Hepatic stellate cell (primary cell): ENCODE results near the gene DNAJB13.

Experiments
- DNase-seq: peaks from one replicate; pipeline ENCODE4 v3.0.0; 2011; ENCODE audit warnings: low spot score

The DNAJB13 gene

DNA sequence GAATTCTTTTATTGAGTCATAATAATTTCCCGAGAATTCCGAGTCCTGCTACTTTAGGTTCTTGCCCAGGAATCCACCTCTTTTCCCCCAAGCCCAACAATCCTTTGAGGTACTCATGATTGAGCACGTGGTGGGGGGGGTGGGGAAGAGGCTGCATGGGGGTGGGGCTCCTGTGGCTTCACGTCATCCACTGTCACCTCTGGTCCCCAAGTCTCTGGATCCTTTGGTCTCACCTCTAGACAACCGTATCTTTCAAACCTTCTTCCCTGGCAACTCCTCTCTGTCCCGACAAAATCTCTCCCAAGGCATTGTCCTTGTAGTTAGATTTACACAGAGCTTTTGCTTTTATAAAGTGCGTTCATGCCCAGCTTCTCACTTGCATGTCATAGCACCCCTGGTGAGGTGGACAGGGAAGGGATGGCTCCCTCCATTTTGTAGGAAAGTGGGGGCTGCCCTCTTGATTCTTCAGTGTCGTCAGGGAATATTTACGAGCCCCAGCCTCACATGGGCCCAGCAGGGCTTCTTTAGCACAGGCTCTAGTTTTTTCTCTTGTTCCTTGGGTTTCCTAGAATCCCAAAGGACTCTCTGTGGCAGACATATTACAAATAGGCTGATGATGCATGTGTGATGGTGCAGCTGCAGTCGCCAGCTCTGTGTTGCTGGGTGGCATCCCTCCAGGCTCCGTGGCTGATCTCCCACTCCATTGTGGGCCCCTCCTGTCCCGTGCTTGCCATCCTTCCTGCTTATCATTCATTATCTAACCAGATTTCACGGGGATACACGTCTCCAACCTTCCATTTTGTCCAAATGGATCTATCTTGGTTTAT, 49.7 kb downstream of the DNAJB13 start:
- no peak for DNase-seq

DNA sequence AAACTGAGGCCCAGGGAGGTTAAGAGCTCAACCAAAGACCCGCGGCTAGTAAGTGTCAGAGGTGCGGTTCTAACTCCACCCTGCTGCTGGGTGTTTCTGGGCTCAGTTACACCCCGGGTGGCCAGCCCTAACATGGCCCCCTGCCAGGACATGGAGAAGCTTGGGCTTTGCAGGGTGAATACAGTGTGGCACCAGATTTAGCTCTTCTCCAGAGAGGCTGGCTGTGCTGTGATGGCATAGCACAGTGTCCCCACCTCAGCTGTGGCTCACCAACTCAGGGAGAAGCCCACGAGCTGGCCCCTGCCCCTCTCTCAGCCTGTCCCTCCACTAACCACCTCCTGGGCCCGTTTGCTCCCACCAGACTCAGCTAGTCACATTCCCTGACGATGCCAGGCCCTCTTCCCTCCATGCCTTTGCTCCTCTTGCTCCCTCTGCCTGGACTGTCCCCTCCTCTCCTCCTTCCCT, 51.0 kb downstream of the DNAJB13 start:
- no peak for DNase-seq

DNA sequence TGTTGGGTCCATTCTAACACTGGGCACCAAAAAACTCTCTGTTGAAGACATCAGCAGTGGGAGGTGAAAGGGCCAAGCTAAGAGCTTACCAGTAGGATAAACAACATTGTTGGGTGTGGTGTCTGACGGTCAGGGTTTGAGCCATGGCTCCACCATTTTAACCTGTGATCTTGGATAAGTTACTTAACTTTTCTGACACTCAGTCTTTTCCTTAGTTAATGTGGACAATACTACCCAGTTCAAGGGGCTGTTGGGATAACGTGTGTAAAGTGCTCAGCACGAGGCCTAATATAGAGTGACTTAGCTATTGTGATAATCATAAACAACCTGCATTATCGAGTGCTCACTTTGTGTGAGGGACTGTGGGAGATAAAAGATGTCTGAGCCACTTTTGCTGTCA, 52.0 kb downstream of the DNAJB13 start:
- DNase-seq = no peak

DNA sequence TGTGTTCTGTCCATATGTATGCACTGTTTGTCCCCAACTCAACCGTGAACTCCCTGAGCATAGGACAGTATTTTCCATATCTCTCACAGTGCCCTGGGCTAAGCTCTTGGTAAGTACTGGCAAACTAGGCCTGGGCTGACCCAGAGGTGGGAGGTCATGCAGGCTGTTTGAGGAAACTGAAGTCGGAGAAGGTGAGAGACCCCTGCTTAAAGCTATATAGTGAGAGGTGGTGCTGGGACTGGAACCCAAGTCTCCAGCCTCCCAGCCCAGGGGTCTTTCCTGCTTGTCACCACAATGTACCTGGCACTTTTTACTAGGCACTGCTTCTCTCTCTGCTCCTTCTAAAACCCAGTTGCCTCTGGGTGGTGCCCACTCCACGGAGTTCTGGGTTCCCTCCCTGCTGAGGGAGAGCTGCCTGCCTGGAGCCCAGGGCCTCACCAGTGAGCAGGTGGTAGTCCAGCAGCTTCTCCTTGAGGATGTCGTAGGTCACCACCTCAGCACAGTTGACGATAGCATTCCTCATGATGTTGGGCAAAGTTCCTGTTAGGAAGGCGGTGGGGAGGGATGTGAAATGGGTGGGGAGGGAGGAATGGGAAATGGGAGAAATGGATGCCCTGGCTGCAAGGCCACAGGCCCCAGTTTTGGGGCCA, 53.3 kb downstream of the DNAJB13 start:
- DNase-seq = no peak

DNA sequence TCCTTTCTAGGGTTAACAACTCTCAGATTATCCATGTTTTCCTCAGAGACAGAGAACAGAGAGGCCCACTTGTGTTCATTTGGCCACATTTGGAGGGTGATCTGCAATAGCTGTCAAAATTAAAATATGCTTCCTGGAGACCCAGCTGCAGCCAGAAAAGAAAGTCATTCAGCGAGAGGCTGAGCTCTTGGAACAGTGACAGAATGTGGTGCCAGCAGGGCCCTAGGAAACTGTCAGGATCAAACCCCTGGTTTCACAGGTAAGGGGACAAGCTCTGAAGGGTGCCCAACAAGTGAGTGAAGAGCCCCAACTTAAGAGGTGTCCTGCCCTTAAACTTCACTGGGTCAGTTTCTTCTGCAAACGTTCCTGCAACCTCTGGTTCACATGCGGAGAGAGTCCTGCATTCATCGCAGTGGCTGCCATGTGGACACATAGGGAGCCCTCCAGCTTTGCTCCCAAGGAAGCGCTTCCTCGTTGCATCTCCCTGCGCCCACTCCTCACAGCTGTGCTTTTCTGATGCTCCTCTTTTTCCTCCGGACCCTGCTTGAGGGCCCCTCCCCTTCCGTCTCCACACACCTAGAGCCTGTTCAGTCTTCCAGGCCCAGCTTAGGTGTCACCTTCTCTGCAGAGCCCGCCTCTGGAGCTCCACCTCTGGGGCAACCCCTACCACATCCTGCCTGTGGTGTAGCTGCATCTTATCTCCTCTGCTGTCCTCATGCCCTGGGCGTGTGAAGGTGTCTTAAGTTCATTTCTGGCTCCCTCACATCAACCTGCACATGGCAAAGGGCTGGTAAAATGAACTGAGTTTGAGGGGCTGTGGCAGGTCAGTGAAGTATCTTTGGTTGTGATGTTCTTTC, 54.2 kb downstream of the DNAJB13 start:
- no peak for DNase-seq

- no peak for DNase-seq
These were observed 55.1 kb downstream of the DNAJB13 start for GRCh38 chr11:74005721-74006517.

DNA sequence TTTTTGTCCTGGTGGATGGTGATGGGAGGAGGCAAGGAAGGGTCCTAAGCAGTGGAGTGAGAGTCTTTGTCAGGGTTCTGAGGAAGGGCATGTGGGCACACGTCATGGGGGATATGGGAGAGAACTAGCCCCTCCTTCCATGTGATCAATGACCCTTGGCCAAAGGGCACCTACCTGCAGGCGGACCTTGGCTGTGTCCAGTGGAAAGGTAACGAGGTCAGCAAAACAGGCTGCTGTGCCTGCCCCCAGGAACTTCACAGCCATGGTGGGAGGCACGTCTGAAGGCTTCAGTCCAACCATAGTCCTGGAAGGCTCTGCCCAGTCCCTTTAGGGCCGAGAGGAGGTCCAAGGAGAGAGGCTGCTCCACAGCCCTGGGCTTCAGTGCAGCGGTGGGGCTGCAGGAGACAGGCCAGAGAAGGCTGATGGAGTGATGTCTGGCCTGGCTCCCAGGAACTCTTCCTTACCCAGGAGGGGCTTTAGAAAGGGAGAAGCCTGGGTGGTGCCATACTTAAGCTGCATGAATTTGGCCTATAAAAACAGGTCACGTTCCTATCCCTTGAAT, 56.0 kb downstream of the DNAJB13 start:
- no peak for DNase-seq

DNA sequence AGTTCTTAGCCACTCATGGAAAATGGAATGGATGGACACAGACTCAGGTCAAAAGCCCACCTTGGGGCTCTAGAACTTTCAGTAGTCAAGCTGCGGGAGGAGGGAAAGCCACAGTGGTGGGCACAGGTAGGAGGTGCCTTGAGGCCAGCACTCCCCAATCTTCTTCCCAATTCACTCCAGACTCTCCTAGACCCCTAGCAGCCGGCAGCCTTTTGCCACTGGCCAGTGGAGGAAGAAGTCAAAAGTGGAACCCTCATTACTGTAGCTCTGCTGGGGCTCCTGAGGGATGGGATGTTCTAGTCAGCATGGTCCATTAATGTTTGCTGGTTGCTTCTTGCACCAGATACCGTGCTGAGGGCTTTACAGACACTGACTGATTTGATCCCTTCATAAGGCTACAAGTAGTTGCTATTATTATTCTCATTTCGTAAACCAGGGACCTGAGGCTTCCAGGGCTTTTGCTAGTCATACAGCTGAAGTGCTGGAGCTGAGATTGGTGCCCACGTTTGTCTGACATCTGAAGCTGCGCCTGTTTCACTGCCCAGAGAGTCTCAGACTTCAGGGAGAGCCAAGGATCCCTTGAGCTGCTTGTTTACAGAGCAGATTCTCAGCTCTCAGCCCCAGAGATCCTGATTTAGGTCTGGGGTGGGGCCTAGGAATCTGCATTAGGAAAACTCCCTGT, 57.0 kb downstream of the DNAJB13 start:
- DNase-seq = no peak

DNA sequence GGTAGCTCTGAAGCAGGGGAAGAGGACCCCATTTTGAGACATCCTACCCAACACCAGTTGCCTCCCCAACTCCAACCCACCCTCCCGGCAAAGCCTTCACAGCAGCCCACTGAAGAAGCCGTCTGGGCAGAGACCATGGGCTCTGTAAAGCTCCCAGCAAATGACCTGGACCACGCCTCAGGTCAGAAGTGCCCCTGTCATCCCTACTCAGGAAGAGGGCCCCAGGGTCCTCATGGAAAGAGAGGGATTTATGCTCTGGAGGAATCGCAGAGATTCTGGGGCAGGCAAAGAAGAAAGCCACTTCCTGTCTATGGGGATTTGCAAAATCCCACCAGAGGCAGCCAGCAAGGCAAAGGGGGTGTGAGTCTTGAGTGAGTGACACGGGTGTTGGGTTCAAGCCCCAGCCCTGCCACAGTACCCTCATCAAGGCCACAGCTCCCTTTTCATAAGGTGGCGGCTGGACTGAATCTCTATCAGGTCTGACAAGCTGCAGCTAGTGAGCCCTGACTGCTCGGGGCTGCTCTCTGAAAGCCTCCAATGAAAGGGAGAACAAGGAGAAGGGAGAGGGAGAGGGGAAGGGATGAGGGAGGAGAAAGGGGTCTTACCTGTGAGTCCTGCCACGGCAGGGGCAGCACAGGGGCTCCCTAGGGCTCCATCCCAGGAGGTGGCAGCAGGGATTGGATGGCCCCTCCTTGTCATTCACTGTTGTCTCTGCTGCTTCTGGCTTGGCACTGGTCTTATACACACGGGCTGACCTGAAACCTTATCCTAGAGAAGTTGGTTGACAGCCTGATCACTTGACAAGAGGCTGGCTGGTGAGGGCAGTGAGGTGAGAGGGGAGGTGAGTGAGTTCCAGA, 57.8 kb downstream of the DNAJB13 start, which contains the start of gene UCP3:
Gene UCP3, minus strand, starts transcription at position 713 of the 857 bp plus-strand sequence. CDS start 2,043 bp downstream, outside the sequence.
- DNase-seq = no peak

GRCh38 chr11:74009230-74009547, 58.4 kb downstream of the DNAJB13 start:
- no peak for DNase-seq

DNA sequence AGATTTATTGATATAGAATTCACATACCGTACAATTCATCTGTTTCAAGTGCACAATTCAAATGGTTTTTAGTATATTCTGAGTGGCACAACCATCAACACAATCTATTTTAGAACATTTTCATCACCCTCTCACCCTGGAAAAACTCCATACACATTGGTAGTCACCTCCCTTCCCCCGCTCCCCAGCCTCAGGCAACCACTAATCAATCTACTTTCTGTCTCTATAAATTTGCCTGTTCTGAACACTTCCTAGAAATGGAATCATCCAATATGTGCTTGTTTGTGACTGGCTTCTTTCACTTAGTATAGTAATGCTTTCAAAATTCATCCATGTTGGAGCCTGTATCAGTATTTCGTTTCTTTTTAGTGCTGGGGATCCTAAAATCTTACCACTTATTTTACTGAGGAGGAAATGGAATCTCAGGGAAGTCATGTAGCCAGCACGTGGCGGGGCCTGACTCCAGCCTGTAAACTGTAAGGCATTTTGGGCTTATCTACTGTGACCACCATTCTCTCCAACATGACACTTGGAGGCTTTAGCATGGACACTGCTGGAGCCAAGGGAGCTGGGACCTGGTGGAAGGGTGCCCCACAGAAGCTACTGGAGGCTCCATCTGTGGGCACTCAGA, 59.0 kb downstream of the DNAJB13 start:
- no peak for DNase-seq

- no peak for DNase-seq
These were observed 59.8 kb downstream of the DNAJB13 start for GRCh38 chr11:74010306-74011300.

- peak; percentile 55 for DNase-seq
These were observed 60.7 kb downstream of the DNAJB13 start for GRCh38 chr11:74011360-74012073.

DNA sequence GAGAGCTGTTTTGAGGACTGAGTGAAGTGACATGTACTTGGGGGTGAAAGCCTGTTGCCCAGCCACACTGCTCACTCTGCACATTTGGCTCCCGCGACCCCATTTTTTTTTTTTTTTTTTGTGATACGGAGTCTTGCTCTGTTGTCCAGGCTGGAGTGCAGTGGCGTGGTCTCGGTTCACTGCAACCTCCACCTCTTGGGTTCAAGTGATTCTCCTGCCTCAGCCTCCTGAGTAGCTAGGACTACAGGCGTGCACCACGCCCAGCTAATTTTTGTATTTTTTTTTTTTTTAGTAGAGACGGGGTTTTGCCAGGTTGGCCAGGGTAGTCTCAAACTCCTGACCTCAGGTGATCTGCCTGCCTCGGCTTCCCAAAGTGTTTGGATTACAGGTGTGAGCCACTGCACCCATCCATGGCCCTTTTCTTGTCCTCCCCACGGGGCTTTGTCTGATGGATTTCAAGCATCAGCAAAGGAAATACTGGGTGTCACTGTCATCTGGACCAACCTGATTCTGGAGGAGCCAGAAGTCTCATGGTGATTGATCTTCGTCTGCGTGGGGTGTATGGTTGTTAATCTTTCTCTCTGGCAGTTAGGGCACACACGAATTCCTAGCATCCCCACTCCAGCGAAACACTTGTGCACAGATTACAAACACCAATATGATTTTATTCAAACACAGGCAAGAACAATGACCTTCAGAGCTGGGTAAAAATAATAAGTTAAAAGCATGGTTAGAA, 61.4 kb downstream of the DNAJB13 start:
- no peak for DNase-seq

DNA sequence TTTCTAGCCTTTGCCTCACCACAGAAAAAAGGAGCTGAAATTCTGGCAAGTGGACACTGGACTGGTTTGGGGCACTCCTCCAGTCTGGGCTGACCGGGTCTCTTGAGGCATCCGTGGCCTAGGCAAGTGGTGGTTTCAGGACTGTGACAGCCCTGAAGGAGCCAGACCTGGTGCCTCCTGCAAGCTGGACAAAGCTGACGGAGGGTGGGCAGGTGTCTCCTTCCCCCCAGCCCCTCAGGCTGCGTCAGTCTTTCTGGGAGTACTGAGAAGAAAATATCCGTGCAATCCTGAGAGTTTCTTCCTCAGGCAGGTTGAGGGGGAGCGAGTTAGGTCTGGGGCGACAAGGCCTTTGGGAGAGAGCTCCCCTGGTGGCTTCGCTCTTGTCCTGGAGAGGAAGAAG, 62.3 kb downstream of the DNAJB13 start:
- no peak for DNase-seq

DNA sequence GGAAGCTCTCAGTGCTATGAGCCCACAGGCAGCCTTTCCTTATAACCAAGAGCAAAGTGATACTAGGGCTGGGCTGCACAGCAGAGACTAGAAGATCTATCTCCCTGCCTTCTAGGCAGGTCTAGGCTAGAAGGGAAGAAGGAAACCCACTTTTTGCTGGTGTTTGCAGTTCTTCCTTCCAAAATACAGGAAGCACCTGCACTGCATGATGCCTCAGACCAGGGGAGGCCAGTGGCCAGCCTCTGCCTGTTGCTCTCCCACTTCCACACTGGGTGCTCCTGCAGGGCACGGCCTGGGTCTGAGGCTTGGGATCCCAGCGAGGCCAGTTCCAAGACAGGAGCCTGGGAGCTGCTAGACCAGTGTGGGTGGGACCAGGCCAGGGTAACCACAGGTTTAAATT, 64.1 kb downstream of the DNAJB13 start:
- DNase-seq = no peak
